ENCODE measurements around the gene CREB5. TPM values are rescaled to one million over a fixed set of nuclear protein-coding genes. Genes with fewer than 3 reads are reported as not detected.

The CREB5 gene
- total RNA-seq, 1 experiment from 2014 or later, result 1.3 TPM

GRCh38 chr7:28695300-28696295, 283.3 kb downstream of the CREB5 start (continued):
- TF ChIP-seq, protein P1, sequence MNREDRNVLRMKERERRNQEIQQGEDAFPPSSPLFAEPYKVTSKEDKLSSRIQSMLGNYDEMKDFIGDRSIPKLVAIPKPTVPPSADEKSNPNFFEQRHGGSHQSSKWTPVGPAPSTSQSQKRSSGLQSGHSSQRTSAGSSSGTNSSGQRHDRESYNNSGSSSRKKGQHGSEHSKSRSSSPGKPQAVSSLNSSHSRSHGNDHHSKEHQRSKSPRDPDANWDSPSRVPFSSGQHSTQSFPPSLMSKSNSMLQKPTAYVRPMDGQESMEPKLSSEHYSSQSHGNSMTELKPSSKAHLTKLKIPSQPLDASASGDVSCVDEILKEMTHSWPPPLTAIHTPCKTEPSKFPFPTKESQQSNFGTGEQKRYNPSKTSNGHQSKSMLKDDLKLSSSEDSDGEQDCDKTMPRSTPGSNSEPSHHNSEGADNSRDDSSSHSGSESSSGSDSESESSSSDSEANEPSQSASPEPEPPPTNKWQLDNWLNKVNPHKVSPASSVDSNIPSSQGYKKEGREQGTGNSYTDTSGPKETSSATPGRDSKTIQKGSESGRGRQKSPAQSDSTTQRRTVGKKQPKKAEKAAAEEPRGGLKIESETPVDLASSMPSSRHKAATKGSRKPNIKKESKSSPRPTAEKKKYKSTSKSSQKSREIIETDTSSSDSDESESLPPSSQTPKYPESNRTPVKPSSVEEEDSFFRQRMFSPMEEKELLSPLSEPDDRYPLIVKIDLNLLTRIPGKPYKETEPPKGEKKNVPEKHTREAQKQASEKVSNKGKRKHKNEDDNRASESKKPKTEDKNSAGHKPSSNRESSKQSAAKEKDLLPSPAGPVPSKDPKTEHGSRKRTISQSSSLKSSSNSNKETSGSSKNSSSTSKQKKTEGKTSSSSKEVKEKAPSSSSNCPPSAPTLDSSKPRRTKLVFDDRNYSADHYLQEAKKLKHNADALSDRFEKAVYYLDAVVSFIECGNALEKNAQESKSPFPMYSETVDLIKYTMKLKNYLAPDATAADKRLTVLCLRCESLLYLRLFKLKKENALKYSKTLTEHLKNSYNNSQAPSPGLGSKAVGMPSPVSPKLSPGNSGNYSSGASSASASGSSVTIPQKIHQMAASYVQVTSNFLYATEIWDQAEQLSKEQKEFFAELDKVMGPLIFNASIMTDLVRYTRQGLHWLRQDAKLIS (CRISPR knock-in tag; IDR thresholded peaks at IDR 0.05; ENCODE audit: borderline replicate concordance), result no peak
- no peak for TF ChIP-seq ZNF396 (CRISPR knock-in tag; IDR thresholded peaks at IDR 0.05; ENCODE audit: borderline replicate concordance)
- no peak for TF ChIP-seq SOX15 (CRISPR knock-in tag; IDR thresholded peaks at IDR 0.05)
- TF ChIP-seq ESRRA (CRISPR knock-in tag; IDR thresholded peaks at IDR 0.05; ENCODE audit: borderline replicate concordance), result no peak
- no peak for TF ChIP-seq KAT7 (CRISPR knock-in tag; IDR thresholded peaks at IDR 0.05; ENCODE audit: borderline replicate concordance)
- no peak for TF ChIP-seq NR1H2 (CRISPR knock-in tag; IDR thresholded peaks at IDR 0.05)

- no peak overlapping the region for H3K4me3 Mint-ChIP-seq
- DNase-seq (ENCODE audit: low spot score) (no peak), ATAC-seq (no peak)
- ChIA-PET POLR2A (no interaction called here), CTCF (no interaction called here)
- H3K9me3 Mint-ChIP-seq, result peaks cover 5% of the 10 kb centered on the region
- no peak overlapping the region for H3K27ac Mint-ChIP-seq
- H3K4me1 Mint-ChIP-seq, result peaks cover 35% of the 10 kb centered on the region
- no peaks in the 10 kb centered on the region for H3K36me3 Mint-ChIP-seq
- no peaks in the 10 kb centered on the region for H3K27me3 Mint-ChIP-seq (ENCODE audit: low read depth)
- TF ChIP-seq ZBTB43 (CRISPR knock-in tag; IDR thresholded peaks at IDR 0.05) (no peak), ATF6 (CRISPR knock-in tag; IDR thresholded peaks at IDR 0.05) (no peak), ATF1 (CRISPR knock-in tag; IDR thresholded peaks at IDR 0.05) (no peak)
These were observed 285.7 kb downstream of the CREB5 start for GRCh38 chr7:28697913-28698563.

- no peak for DNase-seq (ENCODE audit: low spot score)
- CTCF ChIA-PET, result no interaction called here
- peaks cover 13% of the 10 kb centered on the region for H3K9me3 Mint-ChIP-seq
- H3K4me1 Mint-ChIP-seq, result peaks cover 35% of the 10 kb centered on the region
- ATAC-seq, result no peak
- POLR2A ChIA-PET, result no interaction called here
- no peak overlapping the region for H3K27ac Mint-ChIP-seq
- H3K36me3 Mint-ChIP-seq, result no peaks in the 10 kb centered on the region
- no peak overlapping the region for H3K4me3 Mint-ChIP-seq
- H3K27me3 Mint-ChIP-seq (ENCODE audit: low read depth), result no peaks in the 10 kb centered on the region
- TF ChIP-seq NR2C2 (CRISPR knock-in tag; IDR thresholded peaks at IDR 0.05) (no peak), ATF1 (CRISPR knock-in tag; IDR thresholded peaks at IDR 0.05) (no peak), FOXJ3 (CRISPR knock-in tag; IDR thresholded peaks at IDR 0.05; ENCODE audit: borderline replicate concordance) (no peak), SOX15 (CRISPR knock-in tag; IDR thresholded peaks at IDR 0.05) (no peak), SP1 (CRISPR knock-in tag; conservative IDR thresholded peaks at IDR 0.05) (no peak), RORB (CRISPR knock-in tag; IDR thresholded peaks at IDR 0.05) (no peak), ZNF121 (CRISPR knock-in tag; IDR thresholded peaks at IDR 0.05) (no peak), ZNF219 (CRISPR knock-in tag; IDR thresholded peaks at IDR 0.05; ENCODE audit: borderline replicate concordance) (no peak), PRRX2 (CRISPR knock-in tag; IDR thresholded peaks at IDR 0.05) (no peak), ZMAT4 (CRISPR knock-in tag; IDR thresholded peaks at IDR 0.05) (no peak), FOXP4 (CRISPR knock-in tag; IDR thresholded peaks at IDR 0.05) (no peak)
- TF ChIP-seq, protein P2, sequence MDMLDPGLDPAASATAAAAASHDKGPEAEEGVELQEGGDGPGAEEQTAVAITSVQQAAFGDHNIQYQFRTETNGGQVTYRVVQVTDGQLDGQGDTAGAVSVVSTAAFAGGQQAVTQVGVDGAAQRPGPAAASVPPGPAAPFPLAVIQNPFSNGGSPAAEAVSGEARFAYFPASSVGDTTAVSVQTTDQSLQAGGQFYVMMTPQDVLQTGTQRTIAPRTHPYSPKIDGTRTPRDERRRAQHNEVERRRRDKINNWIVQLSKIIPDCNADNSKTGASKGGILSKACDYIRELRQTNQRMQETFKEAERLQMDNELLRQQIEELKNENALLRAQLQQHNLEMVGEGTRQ (CRISPR knock-in tag; IDR thresholded peaks at IDR 0.05), result no peak
- TF ChIP-seq, protein P3, sequence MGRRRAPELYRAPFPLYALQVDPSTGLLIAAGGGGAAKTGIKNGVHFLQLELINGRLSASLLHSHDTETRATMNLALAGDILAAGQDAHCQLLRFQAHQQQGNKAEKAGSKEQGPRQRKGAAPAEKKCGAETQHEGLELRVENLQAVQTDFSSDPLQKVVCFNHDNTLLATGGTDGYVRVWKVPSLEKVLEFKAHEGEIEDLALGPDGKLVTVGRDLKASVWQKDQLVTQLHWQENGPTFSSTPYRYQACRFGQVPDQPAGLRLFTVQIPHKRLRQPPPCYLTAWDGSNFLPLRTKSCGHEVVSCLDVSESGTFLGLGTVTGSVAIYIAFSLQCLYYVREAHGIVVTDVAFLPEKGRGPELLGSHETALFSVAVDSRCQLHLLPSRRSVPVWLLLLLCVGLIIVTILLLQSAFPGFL (CRISPR knock-in tag; IDR thresholded peaks at IDR 0.05; ENCODE audit: borderline replicate concordance), result no peak
These were observed 286.5 kb downstream of the CREB5 start for GRCh38 chr7:28698840-28699239.
